Measurements from ENCODE around the gene RXRA.

The RXRA gene

DNA sequence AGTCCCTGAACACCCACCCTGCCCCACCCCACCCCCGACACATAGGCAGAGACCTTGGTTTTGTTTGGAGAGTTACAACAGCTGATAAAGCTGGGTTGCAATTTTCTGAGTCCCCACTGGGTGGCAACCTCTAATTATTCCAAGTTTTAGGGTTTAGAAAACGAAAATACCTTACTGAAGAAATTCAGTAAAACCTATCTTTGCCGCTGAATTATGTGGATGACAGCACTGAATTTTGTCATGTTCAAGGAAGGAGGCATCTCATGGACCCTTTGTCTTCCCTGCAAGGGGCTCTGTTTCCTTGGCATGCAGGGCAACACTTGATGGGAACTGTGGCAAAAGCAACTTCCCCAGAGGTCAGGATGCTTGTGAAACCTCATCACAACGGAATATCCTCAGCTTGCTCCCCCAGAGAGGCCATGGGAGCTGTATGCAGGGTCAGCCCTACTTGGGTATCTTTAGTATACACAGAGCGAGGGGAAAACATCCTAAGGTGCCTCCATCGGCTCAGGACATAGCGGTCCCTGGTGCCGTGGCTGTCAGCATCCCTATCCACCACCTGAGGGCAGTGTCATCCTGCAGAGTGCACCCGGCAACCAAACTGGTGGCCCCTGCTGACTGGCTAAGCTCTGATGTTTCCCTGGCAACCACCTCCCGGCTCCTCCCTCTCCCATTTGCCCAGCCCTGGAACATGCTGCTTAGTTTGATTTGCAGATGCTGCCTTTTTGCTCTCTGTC is 123.1 kb downstream of the RXRA start:
- no peaks in the 10 kb centered on the region for H3K36me3 ChIP-seq (ENCODE audit: insufficient read depth, low read length)
- no peak overlapping the region for H3K27ac ChIP-seq
- peak; percentile 89 for DNase-seq (ENCODE audit: low read depth, low spot score)
- H3K9ac ChIP-seq (ENCODE audit: insufficient read length) = no peak overlapping the region
- H3K4me3 ChIP-seq = no peak overlapping the region
- H3K9me3 ChIP-seq (ENCODE audit: low read depth, low read length) = 0 out of 2 replicates have a peak, but pooled peaks cover 7% of the 10 kb centered on the region
- no peak for TF ChIP-seq EZH2 (IDR thresholded peaks at IDR 0.05)

DNA sequence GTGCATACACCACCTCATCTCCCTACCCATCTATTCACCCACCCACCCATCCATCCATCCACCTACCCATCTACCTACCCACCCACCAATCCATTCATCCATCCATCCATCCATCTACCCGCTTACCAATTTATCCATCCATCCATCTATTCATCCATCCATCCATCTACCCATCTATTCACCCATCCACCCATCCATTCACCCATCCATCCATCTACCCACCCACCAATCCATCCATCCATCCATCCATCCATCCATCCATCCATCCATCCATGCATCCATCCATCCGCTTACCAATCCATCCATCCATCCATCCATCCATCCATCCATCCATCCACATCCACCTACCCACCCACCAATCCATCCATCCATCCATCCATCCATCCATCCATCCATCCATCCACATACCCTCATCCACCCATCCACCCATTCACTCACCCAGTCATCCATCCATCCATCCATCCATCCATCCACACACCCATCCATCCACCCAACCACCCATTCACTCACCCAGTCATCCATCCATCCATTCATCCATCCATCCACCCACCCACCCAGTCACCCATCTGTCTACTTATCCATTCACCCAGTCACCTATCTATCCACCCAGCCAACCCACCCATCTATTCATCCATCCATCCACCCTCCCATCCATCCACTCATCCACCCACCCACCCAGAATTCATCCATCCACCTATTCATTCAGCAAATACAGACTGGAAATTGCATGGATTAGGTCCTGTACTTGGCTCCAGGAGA is 125.6 kb downstream of the RXRA start:
- DNase-seq (ENCODE audit: low read depth, low spot score) = no peak
- Histone ChIP-seq H3K36me3 (ENCODE audit: insufficient read depth, low read length) (no peaks in the 10 kb centered on the region), H3K4me3 (no peak overlapping the region), H3K27ac (no peak overlapping the region), H3K9me3 (ENCODE audit: low read depth, low read length) (0 out of 2 replicates have a peak, but pooled peaks cover 7% of the 10 kb centered on the region), H3K9ac (ENCODE audit: insufficient read length) (no peak overlapping the region)
- TF ChIP-seq FOXP2 (optimal IDR thresholded peaks at IDR 0.05; ENCODE audit: control extremely low read depth, extremely low read length, insufficient read depth) (no peak), POLR2AphosphoS5 (IDR thresholded peaks at IDR 0.05; ENCODE audit: borderline replicate concordance, low read depth, low read length) (no peak), EZH2 (IDR thresholded peaks at IDR 0.05) (no peak)

DNA sequence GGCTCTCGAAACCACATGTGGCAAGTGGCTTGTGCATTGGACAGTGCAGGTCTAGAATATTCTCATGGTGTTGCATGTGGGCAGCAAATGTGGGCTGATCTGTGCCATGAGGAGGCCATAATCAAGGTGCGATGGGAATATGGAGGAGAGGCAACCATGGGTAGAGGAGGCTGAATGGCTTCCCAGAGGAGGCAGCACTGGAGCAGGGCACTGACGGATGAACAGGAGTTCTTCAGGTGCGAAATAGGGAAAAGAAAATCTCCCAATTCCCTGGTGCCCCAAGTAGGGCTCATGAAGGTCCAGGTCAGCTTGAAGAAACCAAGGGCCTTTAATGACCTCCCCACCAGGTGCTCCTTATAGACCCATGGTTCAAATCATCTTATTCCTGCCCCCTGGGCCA is 126.5 kb downstream of the RXRA start:
- no peak for DNase-seq (ENCODE audit: low read depth, low spot score)
- H3K9ac ChIP-seq (ENCODE audit: insufficient read length) = no peak overlapping the region
- no peak overlapping the region for H3K4me3 ChIP-seq
- no peak overlapping the region for H3K27ac ChIP-seq
- TF ChIP-seq POLR2AphosphoS5 (IDR thresholded peaks at IDR 0.05; ENCODE audit: borderline replicate concordance, low read depth, low read length) = no peak
- TF ChIP-seq EZH2 (IDR thresholded peaks at IDR 0.05) = no peak
- H3K36me3 ChIP-seq (ENCODE audit: insufficient read depth, low read length) = no peaks in the 10 kb centered on the region
- H3K9me3 ChIP-seq (ENCODE audit: low read depth, low read length) = 0 out of 2 replicates have a peak, but pooled peaks cover 7% of the 10 kb centered on the region

DNA sequence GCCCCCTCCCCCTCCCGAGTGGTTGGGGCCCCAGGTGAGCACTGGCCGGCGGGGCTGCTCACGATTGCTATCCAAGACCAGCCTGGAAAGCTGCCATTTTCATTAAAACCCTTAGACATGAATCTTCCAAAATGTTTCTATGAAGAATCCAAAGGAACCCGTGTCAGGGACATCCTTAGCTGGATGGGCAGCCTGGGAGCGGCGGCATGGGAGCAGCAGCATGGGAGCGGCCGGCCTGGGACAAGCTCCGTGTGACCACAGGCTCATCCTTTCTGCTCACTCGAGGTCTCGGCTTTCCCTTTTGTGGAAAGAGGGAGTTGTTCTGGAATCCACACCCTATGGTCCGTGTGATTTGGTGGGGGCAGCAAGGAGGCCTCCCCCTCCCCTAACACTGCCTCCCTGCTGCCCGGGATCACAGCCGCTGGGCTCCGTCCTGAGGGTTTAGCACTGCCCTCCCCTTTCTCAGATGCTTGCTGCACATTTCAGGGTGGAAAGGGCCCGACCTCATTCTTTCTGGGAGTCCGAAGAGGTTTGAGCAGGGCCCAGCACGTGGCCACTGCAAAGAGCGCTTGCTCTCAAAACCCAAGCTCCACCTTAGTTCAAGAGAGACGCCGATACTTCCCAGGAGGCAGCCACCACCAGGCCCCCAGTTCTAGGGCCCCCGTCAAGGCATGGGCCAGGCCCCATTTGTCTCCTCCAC is 127.7 kb downstream of the RXRA start:
- H3K9me3 ChIP-seq (ENCODE audit: low read depth, low read length) = no peaks in the 10 kb centered on the region
- H3K36me3 ChIP-seq (ENCODE audit: insufficient read depth, low read length) = no peaks in the 10 kb centered on the region
- no peak overlapping the region for H3K4me3 ChIP-seq
- H3K27ac ChIP-seq = peak overlapping the region; percentile 40; the same call in 1 of the 2 replicates
- DNase-seq (ENCODE audit: low read depth, low spot score) = no peak
- H3K9ac ChIP-seq (ENCODE audit: insufficient read length) = no peak overlapping the region
- no peak for TF ChIP-seq EZH2 (IDR thresholded peaks at IDR 0.05)
- no peak for TF ChIP-seq POLR2AphosphoS5 (IDR thresholded peaks at IDR 0.05; ENCODE audit: borderline replicate concordance, low read depth, low read length)
- TF ChIP-seq FOXP2 (optimal IDR thresholded peaks at IDR 0.05; ENCODE audit: control extremely low read depth, extremely low read length, insufficient read depth) = no peak

DNA sequence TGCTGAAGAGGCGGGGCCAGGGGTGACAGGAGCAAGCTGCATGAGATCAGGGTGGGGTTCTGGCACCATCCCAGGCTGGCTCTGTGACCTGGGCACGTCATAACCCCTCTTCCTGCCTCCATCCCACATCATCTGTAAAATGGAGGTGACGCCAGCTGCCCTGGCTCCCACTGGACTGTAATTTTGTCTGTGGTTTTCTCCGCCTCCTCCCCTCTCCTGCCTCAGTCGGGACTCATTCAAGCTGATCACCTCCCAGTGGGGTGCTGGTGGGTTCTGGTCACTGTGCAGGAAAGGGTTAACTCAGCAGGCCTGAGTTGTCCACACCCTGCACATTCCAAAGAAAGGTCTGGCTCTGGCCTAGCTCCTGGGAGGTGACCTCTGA is 128.2 kb downstream of the RXRA start:
- no peaks in the 10 kb centered on the region for H3K9me3 ChIP-seq (ENCODE audit: low read depth, low read length)
- DNase-seq (ENCODE audit: low read depth, low spot score) = no peak
- H3K27ac ChIP-seq = no peak overlapping the region
- no peaks in the 10 kb centered on the region for H3K36me3 ChIP-seq (ENCODE audit: insufficient read depth, low read length)
- H3K4me3 ChIP-seq = no peak overlapping the region
- TF ChIP-seq FOXP2 (optimal IDR thresholded peaks at IDR 0.05; ENCODE audit: control extremely low read depth, extremely low read length, insufficient read depth) (no peak), POLR2AphosphoS5 (IDR thresholded peaks at IDR 0.05; ENCODE audit: borderline replicate concordance, low read depth, low read length) (no peak), EZH2 (IDR thresholded peaks at IDR 0.05) (no peak)
- H3K9ac ChIP-seq (ENCODE audit: insufficient read length) = no peak overlapping the region

DNA sequence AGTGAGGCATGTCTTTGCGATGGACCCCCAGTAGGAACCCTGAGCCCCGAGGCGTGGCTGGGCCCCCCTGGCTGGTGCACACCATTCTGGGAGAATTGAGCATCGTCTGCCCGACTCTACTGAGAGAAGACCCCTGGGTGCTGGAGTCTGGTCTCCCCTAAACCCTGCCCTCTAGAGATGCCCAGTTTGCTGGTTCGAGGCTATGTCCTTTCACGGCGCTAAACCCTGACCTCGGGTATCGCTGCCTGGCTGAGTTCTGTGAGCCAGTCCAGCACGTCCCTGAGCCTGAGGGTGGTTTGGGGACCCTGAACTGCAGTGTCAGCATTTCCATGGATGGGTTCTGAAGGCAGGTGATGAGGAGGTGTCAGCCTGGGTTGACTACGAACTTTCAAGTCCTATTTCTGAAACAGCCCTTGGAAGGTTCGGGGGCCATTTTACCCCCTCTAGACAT is 128.8 kb downstream of the RXRA start:
- no peak for TF ChIP-seq POLR2AphosphoS5 (IDR thresholded peaks at IDR 0.05; ENCODE audit: borderline replicate concordance, low read depth, low read length)
- no peak for TF ChIP-seq EZH2 (IDR thresholded peaks at IDR 0.05)
- TF ChIP-seq FOXP2 (optimal IDR thresholded peaks at IDR 0.05; ENCODE audit: control extremely low read depth, extremely low read length, insufficient read depth) = no peak
- no peak for DNase-seq (ENCODE audit: low read depth, low spot score)
- H3K36me3 ChIP-seq (ENCODE audit: insufficient read depth, low read length) = no peaks in the 10 kb centered on the region
- no peak overlapping the region for H3K9ac ChIP-seq (ENCODE audit: insufficient read length)
- H3K4me3 ChIP-seq = no peak overlapping the region
- no peaks in the 10 kb centered on the region for H3K9me3 ChIP-seq (ENCODE audit: low read depth, low read length)
- peak overlapping the region; percentile 100 for H3K27ac ChIP-seq

DNA sequence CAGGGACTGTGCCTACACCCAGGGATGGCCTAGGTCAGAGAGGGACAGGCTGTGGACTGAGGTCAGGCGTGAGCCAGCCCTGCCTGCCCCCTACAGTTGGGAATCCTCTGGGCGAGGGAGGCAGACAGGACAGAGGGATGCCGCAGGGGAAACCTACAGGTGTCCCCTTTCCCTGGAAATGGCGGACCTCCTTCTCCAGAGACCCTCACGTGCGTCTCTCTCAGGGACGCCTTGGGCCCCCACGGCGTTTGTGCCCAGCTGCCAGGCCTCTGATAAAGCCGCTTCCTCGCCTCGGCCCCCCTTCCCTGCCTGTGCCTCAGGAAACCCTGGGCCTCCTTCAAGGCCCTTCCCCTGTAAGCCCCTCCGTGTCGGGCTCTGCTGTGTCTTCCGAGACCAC is 129.3 kb downstream of the RXRA start:
- H3K27ac ChIP-seq = peak overlapping the region; percentile 100
- DNase-seq (ENCODE audit: low read depth, low spot score) = no peak
- peak overlapping the region; percentile 77 for H3K9ac ChIP-seq (ENCODE audit: insufficient read length)
- peak overlapping the region; percentile 60; the same call in 1 of the 2 replicates for H3K4me3 ChIP-seq
- H3K9me3 ChIP-seq (ENCODE audit: low read depth, low read length) = no peaks in the 10 kb centered on the region
- no peaks in the 10 kb centered on the region for H3K36me3 ChIP-seq (ENCODE audit: insufficient read depth, low read length)
- TF ChIP-seq FOXP2 (optimal IDR thresholded peaks at IDR 0.05; ENCODE audit: control extremely low read depth, extremely low read length, insufficient read depth) = no peak
- TF ChIP-seq EZH2 (IDR thresholded peaks at IDR 0.05) = no peak
- no peak for TF ChIP-seq POLR2AphosphoS5 (IDR thresholded peaks at IDR 0.05; ENCODE audit: borderline replicate concordance, low read depth, low read length)
